ENCODE measurements around the gene FBL. TPM values are rescaled to one million over a fixed set of nuclear protein-coding genes. Genes with fewer than 3 reads are reported as not detected.

FBL gene
- polyA plus RNA-seq, 1 experiment: 256 TPM

DNA sequence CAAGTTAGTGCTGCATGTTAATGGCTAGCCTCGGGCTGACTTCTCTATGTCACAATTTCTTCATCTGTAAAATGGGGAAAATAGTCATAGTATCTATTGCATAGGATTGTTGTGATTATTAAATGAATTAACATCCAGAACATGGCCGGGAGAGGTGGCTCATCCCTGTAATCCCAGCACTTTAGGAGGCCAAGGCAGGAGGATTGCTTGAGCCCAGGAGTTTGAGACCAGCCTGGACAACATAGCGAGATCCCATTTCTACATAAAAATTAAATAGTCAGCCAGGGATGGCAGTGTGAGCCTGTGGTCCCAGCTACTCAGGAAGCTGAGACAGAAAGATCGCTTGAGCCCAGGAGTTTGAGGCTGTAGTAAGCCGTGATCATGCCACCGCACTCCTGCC is 21.8 kb upstream of the FBL start:
- no peak for DNase-seq (ENCODE audit: low read depth, low spot score)
- TF ChIP-seq, protein P1, sequence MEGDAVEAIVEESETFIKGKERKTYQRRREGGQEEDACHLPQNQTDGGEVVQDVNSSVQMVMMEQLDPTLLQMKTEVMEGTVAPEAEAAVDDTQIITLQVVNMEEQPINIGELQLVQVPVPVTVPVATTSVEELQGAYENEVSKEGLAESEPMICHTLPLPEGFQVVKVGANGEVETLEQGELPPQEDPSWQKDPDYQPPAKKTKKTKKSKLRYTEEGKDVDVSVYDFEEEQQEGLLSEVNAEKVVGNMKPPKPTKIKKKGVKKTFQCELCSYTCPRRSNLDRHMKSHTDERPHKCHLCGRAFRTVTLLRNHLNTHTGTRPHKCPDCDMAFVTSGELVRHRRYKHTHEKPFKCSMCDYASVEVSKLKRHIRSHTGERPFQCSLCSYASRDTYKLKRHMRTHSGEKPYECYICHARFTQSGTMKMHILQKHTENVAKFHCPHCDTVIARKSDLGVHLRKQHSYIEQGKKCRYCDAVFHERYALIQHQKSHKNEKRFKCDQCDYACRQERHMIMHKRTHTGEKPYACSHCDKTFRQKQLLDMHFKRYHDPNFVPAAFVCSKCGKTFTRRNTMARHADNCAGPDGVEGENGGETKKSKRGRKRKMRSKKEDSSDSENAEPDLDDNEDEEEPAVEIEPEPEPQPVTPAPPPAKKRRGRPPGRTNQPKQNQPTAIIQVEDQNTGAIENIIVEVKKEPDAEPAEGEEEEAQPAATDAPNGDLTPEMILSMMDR (IDR thresholded peaks at IDR 0.05; ENCODE audit: low read depth, low read length): no peak
- Histone ChIP-seq H3K9me3 (ENCODE audit: control insufficient read depth, insufficient read depth, low read length) (no peaks in the 10 kb centered on the region; the same call in 1 of the 2 replicates), H3K27me3 (ENCODE audit: control insufficient read depth, insufficient read depth, low read length) (no peaks in the 10 kb centered on the region), H3K27ac (ENCODE audit: low read depth, low read length) (no peak overlapping the region), H3K4me3 (ENCODE audit: low read depth, low read length) (no peak overlapping the region)
- POLR2A ChIA-PET: no interaction called here
- CTCF ChIA-PET: no interaction called here

GRCh38 chr19:39867133-39867532 is 21.0 kb upstream of the FBL start:
- Histone ChIP-seq H3K27ac (ENCODE audit: low read depth, low read length) (no peak overlapping the region), H3K9me3 (ENCODE audit: control insufficient read depth, insufficient read depth, low read length) (no peaks in the 10 kb centered on the region; the same call in 1 of the 2 replicates), H3K27me3 (ENCODE audit: control insufficient read depth, insufficient read depth, low read length) (no peaks in the 10 kb centered on the region), H3K4me3 (ENCODE audit: low read depth, low read length) (no peak overlapping the region)
- POLR2A ChIA-PET: no interaction called here
- no peak for DNase-seq (ENCODE audit: low read depth, low spot score)
- CTCF ChIA-PET: interaction anchor here (1.1 kb wide), 1 partner anchor 75 kb away, joined by 6 read pairs; no protein-coding TSS in a partner anchor
- TF ChIP-seq, protein P1 (IDR thresholded peaks at IDR 0.05; ENCODE audit: low read depth, low read length): no peak

DNA sequence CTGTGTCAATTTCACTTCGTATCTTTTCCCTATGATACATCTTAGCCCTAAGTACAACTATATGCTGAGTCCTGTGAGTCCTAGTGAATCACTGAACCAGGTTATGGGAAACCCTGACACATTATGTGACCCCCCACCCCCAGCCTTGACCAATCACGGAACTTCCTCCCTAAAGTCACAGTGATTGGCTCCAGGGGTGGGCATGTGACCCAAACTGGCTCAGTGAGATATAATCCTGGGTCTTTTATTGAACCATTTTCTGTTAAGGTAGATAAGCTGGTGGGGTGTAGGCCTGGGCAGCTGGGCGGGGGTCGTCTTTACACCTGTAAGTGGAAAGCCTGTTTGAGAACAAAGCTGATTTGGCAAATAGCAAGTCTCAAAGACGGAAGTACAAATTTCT is 19.8 kb upstream of the FBL start:
- Histone ChIP-seq H3K9me3 (ENCODE audit: control insufficient read depth, insufficient read depth, low read length) (no peaks in the 10 kb centered on the region; the same call in 1 of the 2 replicates), H3K27me3 (ENCODE audit: control insufficient read depth, insufficient read depth, low read length) (no peaks in the 10 kb centered on the region), H3K4me3 (ENCODE audit: low read depth, low read length) (no peak overlapping the region), H3K27ac (ENCODE audit: low read depth, low read length) (no peak overlapping the region)
- no peak for DNase-seq (ENCODE audit: low read depth, low spot score)
- ChIA-PET POLR2A (no interaction called here), CTCF (interaction anchor here (0.7 kb wide), 1 partner anchor 100 kb away, joined by 3 read pairs; no protein-coding TSS in a partner anchor)
- TF ChIP-seq, protein P1 (IDR thresholded peaks at IDR 0.05; ENCODE audit: low read depth, low read length): no peak

- H3K4me3 ChIP-seq (ENCODE audit: low read depth, low read length): no peak overlapping the region
- no peaks in the 10 kb centered on the region for H3K27me3 ChIP-seq (ENCODE audit: control insufficient read depth, insufficient read depth, low read length)
- no peak overlapping the region for H3K27ac ChIP-seq (ENCODE audit: low read depth, low read length)
- TF ChIP-seq, protein P1 (IDR thresholded peaks at IDR 0.05; ENCODE audit: low read depth, low read length): no peak
- ChIA-PET CTCF (no interaction called here), POLR2A (no interaction called here)
- no peak for DNase-seq (ENCODE audit: low read depth, low spot score)
- H3K9me3 ChIP-seq (ENCODE audit: control insufficient read depth, insufficient read depth, low read length): no peaks in the 10 kb centered on the region; the same call in 1 of the 2 replicates
Measured at GRCh38 chr19:39865186-39865585, 19.0 kb upstream of the FBL start.

- Histone ChIP-seq H3K27me3 (ENCODE audit: control insufficient read depth, insufficient read depth, low read length) (no peaks in the 10 kb centered on the region), H3K4me3 (ENCODE audit: low read depth, low read length) (no peak overlapping the region), H3K9me3 (ENCODE audit: control insufficient read depth, insufficient read depth, low read length) (no peaks in the 10 kb centered on the region; the same call in 1 of the 2 replicates), H3K27ac (ENCODE audit: low read depth, low read length) (no peak overlapping the region)
- POLR2A ChIA-PET: no interaction called here
- TF ChIP-seq, protein P1 (IDR thresholded peaks at IDR 0.05; ENCODE audit: low read depth, low read length): no peak
- no peak for DNase-seq (ENCODE audit: low read depth, low spot score)
- CTCF ChIA-PET: interaction anchor here (1.1 kb wide), 1 partner anchor 19 kb away, joined by 4 read pairs; no protein-coding TSS in a partner anchor
Measured at GRCh38 chr19:39864118-39864517, 17.9 kb upstream of the FBL start.
